Neuron (in vitro differentiated cells): Measurements from ENCODE around the gene KRTAP5-4.
A peak's percentile ranks its signal among the peaks of the same experiment; 100 is the strongest.

Experiments
- H2AFZ ChIP-seq: one replicate; pipeline ENCODE4 v1.6.1; 2013; ENCODE audit warnings: low read depth, mild to moderate bottlenecking, inconsistent platforms, low read length, moderate library complexity
- H3K27me3 ChIP-seq: one replicate; pipeline ENCODE4 v1.6.1; 2013; ENCODE audit warnings: low read length; ENCODE audit not compliant: insufficient read depth
- H3K36me3 ChIP-seq: one replicate; pipeline ENCODE4 v1.6.1; 2013; ENCODE audit warnings: low read length; ENCODE audit not compliant: insufficient read depth
- H3K4me1 ChIP-seq: one replicate; pipeline ENCODE4 v1.6.1; 2013; ENCODE audit warnings: low read length; ENCODE audit not compliant: insufficient read depth
- H3K4me3 ChIP-seq: 2 replicates; pipeline ENCODE4 v1.5.1; 2013; ENCODE audit warnings: mild to moderate bottlenecking, low read length, moderate library complexity
- H3K9me3 ChIP-seq: one replicate; pipeline ENCODE4 v1.6.1; 2013; ENCODE audit warnings: low read length

The KRTAP5-4 gene

DNA sequence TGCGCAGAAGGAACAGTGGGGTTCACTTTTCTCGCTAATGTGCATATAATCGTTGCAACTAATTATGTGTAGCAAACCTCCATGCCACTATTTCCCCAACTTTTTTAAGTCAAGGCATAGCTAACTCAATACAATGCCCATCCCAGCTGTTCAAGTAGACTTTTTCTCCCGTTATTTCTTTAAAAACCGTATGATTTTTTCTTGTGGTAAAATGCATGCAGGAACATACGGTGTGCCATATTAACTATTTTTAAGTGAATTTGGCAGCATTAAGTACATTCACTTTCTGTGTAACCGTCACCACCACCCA, 47.0 kb downstream of the KRTAP5-4 start:
- peaks cover 31% of the 10 kb centered on the region for H3K27me3 ChIP-seq
- H3K9me3 ChIP-seq, result peaks cover 4% of the 10 kb centered on the region
- peaks cover 12% of the 10 kb centered on the region for H3K4me1 ChIP-seq
- no peaks in the 10 kb centered on the region for H3K36me3 ChIP-seq
- peak overlapping the region; percentile 20 for H3K4me3 ChIP-seq
- H2AFZ ChIP-seq, result no peak overlapping the region

DNA sequence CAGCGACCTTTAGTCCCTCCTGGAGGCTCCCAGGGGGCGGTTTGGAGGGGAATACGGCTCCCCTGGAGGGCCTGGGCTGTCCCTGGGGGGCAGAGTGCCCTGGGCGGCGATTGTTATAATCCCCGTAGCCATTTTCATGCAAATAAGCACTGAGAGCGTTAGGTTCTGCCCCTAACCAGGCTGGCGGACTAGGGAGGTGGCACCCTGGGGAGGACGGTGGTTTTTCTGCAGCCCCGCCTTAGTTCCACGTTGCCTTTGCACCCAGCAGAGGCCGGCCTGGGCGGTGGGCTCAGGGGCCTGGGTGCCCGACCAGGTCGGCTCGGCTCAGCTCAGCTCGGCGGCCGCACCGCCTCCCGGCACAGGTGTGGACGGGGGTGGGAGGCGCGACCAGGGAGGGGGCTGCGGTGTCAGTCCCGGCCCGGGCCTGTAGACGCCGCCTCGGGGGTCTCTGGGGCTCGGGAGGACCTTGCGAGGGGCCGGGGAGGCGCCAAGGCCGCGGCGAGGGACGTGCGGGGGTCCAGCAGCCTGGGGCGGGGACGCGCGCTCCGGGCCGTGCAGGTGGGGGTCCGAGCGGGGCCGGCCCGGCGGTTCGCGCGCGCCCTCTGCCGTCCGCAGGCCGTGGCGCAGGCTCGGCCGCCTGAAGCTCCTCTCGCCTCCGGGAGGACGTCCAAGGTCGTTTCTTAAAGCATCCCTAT, 47.6 kb downstream of the KRTAP5-4 start:
- Histone ChIP-seq H2AFZ (no peak overlapping the region), H3K4me1 (peaks cover 15% of the 10 kb centered on the region), H3K36me3 (no peaks in the 10 kb centered on the region), H3K4me3 (peak overlapping the region; percentile 38), H3K9me3 (peaks cover 4% of the 10 kb centered on the region), H3K27me3 (peaks cover 36% of the 10 kb centered on the region)

DNA sequence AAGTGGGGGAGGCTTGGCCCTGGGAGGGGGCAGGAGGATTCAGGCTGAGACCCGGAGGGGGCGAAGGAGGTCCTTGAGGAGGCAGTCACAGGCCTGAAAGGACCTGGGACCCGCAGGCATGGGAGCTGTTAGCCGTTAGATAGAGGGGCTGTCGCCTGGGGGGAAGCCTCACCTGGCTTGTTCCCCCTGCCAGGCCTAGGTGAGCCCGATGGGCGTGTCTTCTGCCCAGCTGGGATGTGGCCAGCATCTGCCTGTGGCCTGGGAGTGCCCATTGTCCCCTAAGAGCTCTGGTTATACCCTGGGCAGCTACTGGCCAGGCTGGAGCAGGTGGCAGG, 48.1 kb downstream of the KRTAP5-4 start:
- peaks cover 40% of the 10 kb centered on the region for H3K27me3 ChIP-seq
- H2AFZ ChIP-seq, result no peak overlapping the region
- peaks cover 4% of the 10 kb centered on the region for H3K9me3 ChIP-seq
- peak overlapping the region; percentile 38 for H3K4me3 ChIP-seq
- H3K4me1 ChIP-seq, result peaks cover 15% of the 10 kb centered on the region
- H3K36me3 ChIP-seq, result no peaks in the 10 kb centered on the region

DNA sequence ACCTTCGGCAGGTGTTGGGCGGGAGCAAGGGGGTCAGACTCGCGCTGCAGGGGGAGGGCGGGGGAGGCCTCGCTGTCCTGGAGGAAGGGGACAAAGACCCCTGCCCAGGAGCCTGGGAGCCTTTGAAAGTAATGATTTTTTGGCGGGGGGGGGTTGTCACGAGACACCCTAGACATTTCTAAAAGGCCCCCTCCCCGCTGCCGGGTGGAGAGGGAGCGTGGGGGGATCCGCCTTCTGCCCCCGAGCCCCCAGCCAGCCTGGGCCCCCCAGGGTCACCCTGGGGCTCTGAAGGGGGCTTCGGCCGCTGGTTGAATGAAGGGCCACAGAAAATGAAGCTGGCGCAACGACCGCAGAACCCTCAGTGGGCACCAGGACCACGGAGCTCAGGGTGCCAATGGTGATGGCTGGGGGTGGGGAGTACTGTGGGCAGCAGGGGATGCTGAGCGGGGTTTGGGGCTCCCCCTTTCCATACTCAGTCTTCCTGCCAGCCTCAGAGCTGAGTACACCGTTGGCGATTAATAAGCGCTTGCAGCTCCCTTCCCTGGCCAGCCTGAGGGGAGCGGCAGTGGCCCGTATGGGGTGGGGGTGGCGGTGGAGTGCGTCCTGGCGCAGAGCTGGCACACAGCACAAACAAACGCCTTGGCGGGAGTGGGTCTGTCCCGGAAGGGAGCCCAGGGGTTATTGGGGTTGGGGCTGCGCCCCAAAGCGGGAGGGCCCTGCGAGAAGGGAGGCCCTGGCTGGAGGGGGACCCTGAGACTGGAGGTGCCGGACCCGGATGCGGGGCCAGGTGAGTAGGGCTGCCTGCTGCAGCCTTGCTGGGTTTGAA, 48.6 kb downstream of the KRTAP5-4 start:
- Histone ChIP-seq H3K27me3 (peaks cover 46% of the 10 kb centered on the region), H3K4me1 (peaks cover 21% of the 10 kb centered on the region), H3K36me3 (no peaks in the 10 kb centered on the region), H2AFZ (no peak overlapping the region), H3K9me3 (no peaks in the 10 kb centered on the region), H3K4me3 (peak overlapping the region; percentile 38)

DNA sequence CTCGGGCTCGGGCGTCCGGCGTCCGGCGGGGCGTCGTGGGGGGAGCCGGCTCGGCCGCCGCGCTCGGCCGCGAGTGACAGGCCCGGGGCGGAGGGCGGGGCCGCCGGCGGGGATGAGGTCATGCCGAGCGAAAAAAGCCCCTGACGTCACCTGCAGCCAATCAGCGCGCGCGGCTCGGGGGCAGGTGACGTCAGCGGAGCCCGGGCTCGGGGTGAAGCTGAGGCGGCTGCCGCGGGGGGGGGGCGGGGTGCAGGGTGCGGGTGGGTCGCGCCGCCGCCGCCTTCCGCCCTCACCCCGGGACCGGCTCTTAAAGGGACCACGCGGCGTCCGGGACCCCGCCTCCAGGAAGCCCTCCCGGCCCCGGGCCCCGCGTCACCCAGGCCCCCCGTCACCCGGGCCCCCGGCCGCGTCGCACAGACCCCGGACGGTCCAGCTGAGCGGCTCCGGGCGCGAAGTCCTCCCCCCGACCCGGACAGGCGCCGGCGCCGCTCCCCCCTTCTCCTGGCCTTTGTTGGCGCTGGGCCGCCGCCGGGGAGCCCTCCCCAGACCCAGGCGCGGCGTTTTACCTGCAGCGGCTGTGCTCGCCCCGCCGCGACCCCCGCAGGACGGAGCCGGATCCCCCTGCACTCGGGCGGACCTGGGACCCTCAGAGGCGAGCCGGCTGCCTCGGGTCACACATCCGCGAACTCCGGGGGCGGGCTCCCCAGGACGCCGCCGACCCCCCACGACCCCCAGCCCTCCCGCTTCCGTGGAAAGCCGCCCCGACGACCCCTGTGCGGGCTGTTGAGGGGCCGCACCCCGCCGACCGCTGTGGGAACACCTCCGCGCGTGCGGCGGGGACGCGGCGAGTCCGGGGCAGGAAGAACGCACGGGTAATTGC, 49.5 kb downstream of the KRTAP5-4 start, which contains the start of gene DUSP8:
Gene DUSP8, minus strand, starts transcription at position 75 of the 880 bp plus-strand sequence. CDS start 6,445 bp downstream, outside the sequence.
- peaks cover 30% of the 10 kb centered on the region for H3K4me1 ChIP-seq
- peaks cover 49% of the 10 kb centered on the region for H3K27me3 ChIP-seq
- H2AFZ ChIP-seq, result no peak within 1 kb of the TSS
- H3K4me3 ChIP-seq, result peak within 1 kb of the TSS; percentile 46
- no peaks in the 10 kb centered on the region for H3K36me3 ChIP-seq
- no peaks in the 10 kb centered on the region for H3K9me3 ChIP-seq

DNA sequence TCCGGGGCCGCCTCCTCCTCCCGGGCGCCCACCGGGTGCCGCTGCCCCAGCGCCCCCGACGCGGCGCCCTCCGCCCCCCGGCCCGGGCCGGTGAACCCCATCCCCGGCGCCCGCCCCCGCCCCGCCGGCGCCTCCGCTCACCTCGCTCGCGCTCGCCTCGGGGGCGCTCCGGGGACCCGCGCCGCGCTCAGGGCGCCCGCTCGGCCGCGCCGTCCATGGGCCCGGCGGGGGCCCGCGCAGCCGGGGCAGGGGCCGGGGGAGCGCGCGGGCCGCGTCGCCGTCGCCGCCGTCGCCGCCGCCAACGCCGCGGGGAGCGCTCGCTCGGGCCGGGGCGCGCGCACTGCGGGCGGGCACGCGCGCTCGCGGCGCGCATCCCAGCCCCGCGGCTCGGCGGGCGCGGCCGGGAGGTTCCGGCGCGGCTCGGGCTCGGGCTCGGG, 50.2 kb downstream of the KRTAP5-4 start:
- no peak overlapping the region for H2AFZ ChIP-seq
- H3K9me3 ChIP-seq, result no peaks in the 10 kb centered on the region
- no peaks in the 10 kb centered on the region for H3K36me3 ChIP-seq
- peaks cover 32% of the 10 kb centered on the region for H3K4me1 ChIP-seq
- H3K27me3 ChIP-seq, result peaks cover 55% of the 10 kb centered on the region
- peak overlapping the region; percentile 46 for H3K4me3 ChIP-seq
